Activated CD8-positive, alpha-beta memory T cell treated with anti-CD3 and anti-CD28 coated beads, Interleukin-2, amount 10 ng/mL, durations not matched to agents 7 days and 5 days (primary cell): ENCODE measurements around the gene QSOX1. TPM values are rescaled to one million over a fixed set of nuclear protein-coding genes. Genes with fewer than 3 reads are reported as not detected.

Source experiments
- ATAC-seq: fragments of 150-1000 bp; cut with Tn5 transposase; one replicate; pipeline ENCODE4 v1.10.0; 2021; ENCODE audit warnings: moderate library complexity
- CTCF ChIA-PET: fragments of 350-600 bp; sonication (Branson Sonifier 250); formaldehyde crosslinking; loops from one replicate; lab custom pipeline; 2021; ENCODE audit warnings: antibody characterized with exemption; lab: Charles Lee
- DNase-seq: peaks from one replicate; pipeline ENCODE4 v3.0.0-alpha.2; 2020
- H3K27ac Mint-ChIP-seq: one replicate; pipeline ENCODE4 v1.8.0; 2021; ENCODE audit warnings: mild to moderate bottlenecking, mixed read lengths
- H3K27me3 Mint-ChIP-seq: one replicate; pipeline ENCODE4 v1.8.0; 2021; ENCODE audit warnings: mixed read lengths
- H3K36me3 Mint-ChIP-seq: one replicate; pipeline ENCODE4 v1.8.0; 2021; ENCODE audit warnings: mild to moderate bottlenecking, mixed read lengths
- H3K4me1 Mint-ChIP-seq: one replicate; pipeline ENCODE4 v1.8.0; 2021; ENCODE audit warnings: mixed read lengths
- H3K4me3 Mint-ChIP-seq: one replicate; pipeline ENCODE4 v1.8.0; 2021; ENCODE audit warnings: mild to moderate bottlenecking, moderate library complexity, mixed read lengths
- H3K9me3 Mint-ChIP-seq: one replicate; pipeline ENCODE4 v1.8.0; 2022; ENCODE audit warnings: low read depth, mixed read lengths
- total RNA-seq, 2 experiments: library from RNA; stranded (reverse); gene quantifications; one replicate each; pipeline ENCODE4 v1.2.3, GENCODE V29; 2021

Gene QSOX1
- total RNA-seq, 2 experiments from 2014 or later = 25.4 to 35.5 TPM

- DNase-seq (peak; percentile 54), ATAC-seq (peak; percentile 25)
- Mint-ChIP-seq H3K27ac (peak overlapping the region; percentile 83), H3K4me3 (peak overlapping the region; percentile 90), H3K27me3 (no peaks in the 10 kb centered on the region), H3K9me3 (no peaks in the 10 kb centered on the region), H3K4me1 (peaks cover 24% of the 10 kb centered on the region), H3K36me3 (no peaks in the 10 kb centered on the region)
- CTCF ChIA-PET = interaction anchor here (0.6 to 1.4 kb wide), 3 partner anchors 13 to 24 kb away, joined by 3 to 6 read pairs (median 3); no protein-coding TSS in a partner anchor
Observed at GRCh38 chr1:180155182-180155682, 563 bp downstream of the QSOX1 start.

GRCh38 chr1:180156201-180156600 is 1.5 kb downstream of the QSOX1 start:
- Mint-ChIP-seq H3K4me3 (peak overlapping the region; percentile 27), H3K4me1 (peaks cover 24% of the 10 kb centered on the region), H3K9me3 (no peaks in the 10 kb centered on the region), H3K27ac (no peak overlapping the region), H3K27me3 (no peaks in the 10 kb centered on the region), H3K36me3 (no peaks in the 10 kb centered on the region)
- CTCF ChIA-PET = interaction anchor here (1.9 kb wide), 1 partner anchor 31 kb away, joined by 5 read pairs; no protein-coding TSS in a partner anchor
- DNase-seq (peak; percentile 35), ATAC-seq (no peak)

- H3K4me3 Mint-ChIP-seq = no peak overlapping the region
- H3K27ac Mint-ChIP-seq = no peak overlapping the region
- ATAC-seq (no peak), DNase-seq (no peak)
- H3K4me1 Mint-ChIP-seq = peaks cover 24% of the 10 kb centered on the region
- CTCF ChIA-PET = interaction anchor here (1.2 to 1.9 kb wide), 2 partner anchors 22 to 31 kb away, joined by 3 to 5 read pairs; no protein-coding TSS in a partner anchor
- H3K27me3 Mint-ChIP-seq = no peaks in the 10 kb centered on the region
- H3K36me3 Mint-ChIP-seq = no peaks in the 10 kb centered on the region
- no peaks in the 10 kb centered on the region for H3K9me3 Mint-ChIP-seq
Observed at GRCh38 chr1:180156631-180157091, 2.0 kb downstream of the QSOX1 start.

GRCh38 chr1:180157108-180157507 is 2.4 kb downstream of the QSOX1 start:
- CTCF ChIA-PET = interaction anchor here (1.1 to 1.9 kb wide), 4 partner anchors 22 to 342 kb away, joined by 3 to 5 read pairs (median 4); no protein-coding TSS in a partner anchor
- Mint-ChIP-seq H3K36me3 (no peaks in the 10 kb centered on the region), H3K4me1 (peaks cover 24% of the 10 kb centered on the region), H3K9me3 (no peaks in the 10 kb centered on the region), H3K27ac (no peak overlapping the region), H3K4me3 (no peak overlapping the region), H3K27me3 (no peaks in the 10 kb centered on the region)
- no peak for ATAC-seq
- DNase-seq = no peak

GRCh38 chr1:180157576-180158057 is 2.9 kb downstream of the QSOX1 start:
- Mint-ChIP-seq H3K9me3 (no peaks in the 10 kb centered on the region), H3K27me3 (no peaks in the 10 kb centered on the region), H3K36me3 (no peaks in the 10 kb centered on the region), H3K4me1 (peaks cover 22% of the 10 kb centered on the region), H3K27ac (no peak overlapping the region), H3K4me3 (no peak overlapping the region)
- DNase-seq = peak; percentile 12
- no peak for ATAC-seq
- CTCF ChIA-PET = interaction anchor here (1.1 to 1.9 kb wide), 4 partner anchors 21 to 343 kb away, joined by 3 to 5 read pairs (median 4); no protein-coding TSS in a partner anchor

- ATAC-seq = no peak
- H3K4me1 Mint-ChIP-seq = peaks cover 17% of the 10 kb centered on the region
- H3K9me3 Mint-ChIP-seq = no peaks in the 10 kb centered on the region
- H3K27ac Mint-ChIP-seq = no peak overlapping the region
- H3K36me3 Mint-ChIP-seq = no peaks in the 10 kb centered on the region
- CTCF ChIA-PET = interaction anchor here (1.1 to 1.9 kb wide), 4 partner anchors 10 to 344 kb away, joined by 3 to 5 read pairs (median 4); no protein-coding TSS in a partner anchor
- H3K4me3 Mint-ChIP-seq = no peak overlapping the region
- peak; percentile 35 for DNase-seq
- H3K27me3 Mint-ChIP-seq = no peaks in the 10 kb centered on the region
Observed at GRCh38 chr1:180158149-180159147, 3.8 kb downstream of the QSOX1 start.

GRCh38 chr1:180160357-180160756 is 5.7 kb downstream of the QSOX1 start:
- ATAC-seq (no peak), DNase-seq (no peak)
- Mint-ChIP-seq H3K27me3 (no peaks in the 10 kb centered on the region), H3K27ac (no peak overlapping the region), H3K9me3 (no peaks in the 10 kb centered on the region), H3K4me1 (peaks cover 12% of the 10 kb centered on the region), H3K4me3 (no peak overlapping the region), H3K36me3 (no peaks in the 10 kb centered on the region)
- CTCF ChIA-PET = interaction anchor here (0.8 to 1.1 kb wide), 2 partner anchors 19 to 351 kb away, joined by 3 read pairs; no protein-coding TSS in a partner anchor

GRCh38 chr1:180163041-180163440 is 8.4 kb downstream of the QSOX1 start:
- H3K27me3 Mint-ChIP-seq = no peaks in the 10 kb centered on the region
- no peak overlapping the region for H3K4me3 Mint-ChIP-seq
- H3K36me3 Mint-ChIP-seq = no peaks in the 10 kb centered on the region
- H3K4me1 Mint-ChIP-seq = peaks cover 1% of the 10 kb centered on the region
- CTCF ChIA-PET = interaction anchor here (0.9 kb wide), 1 partner anchor 16 kb away, joined by 5 read pairs; no protein-coding TSS in a partner anchor
- H3K9me3 Mint-ChIP-seq = no peaks in the 10 kb centered on the region
- no peak for DNase-seq
- no peak overlapping the region for H3K27ac Mint-ChIP-seq
- ATAC-seq = no peak

GRCh38 chr1:180165096-180165495 is 10.4 kb downstream of the QSOX1 start:
- Mint-ChIP-seq H3K4me1 (peaks cover 1% of the 10 kb centered on the region), H3K36me3 (no peaks in the 10 kb centered on the region), H3K9me3 (no peaks in the 10 kb centered on the region), H3K27ac (no peak overlapping the region), H3K4me3 (no peak overlapping the region), H3K27me3 (no peaks in the 10 kb centered on the region)
- CTCF ChIA-PET = interaction anchor here (0.7 to 8.0 kb wide), 4 partner anchors 14 to 355 kb away, joined by 3 to 67 read pairs (median 4); no protein-coding TSS in a partner anchor
- ATAC-seq (no peak), DNase-seq (no peak)

GRCh38 chr1:180165509-180166435 is 11.1 kb downstream of the QSOX1 start:
- CTCF ChIA-PET = interaction anchor here (0.6 to 8.0 kb wide), 4 partner anchors 13 to 460 kb away, joined by 3 to 67 read pairs (median 4); no protein-coding TSS in a partner anchor
- Mint-ChIP-seq H3K27ac (no peak overlapping the region), H3K9me3 (no peaks in the 10 kb centered on the region), H3K27me3 (no peaks in the 10 kb centered on the region), H3K4me3 (no peak overlapping the region), H3K36me3 (no peaks in the 10 kb centered on the region), H3K4me1 (peaks cover 1% of the 10 kb centered on the region)
- DNase-seq (no peak), ATAC-seq (no peak)

GRCh38 chr1:180166436-180166800 is 11.7 kb downstream of the QSOX1 start:
- peaks cover 1% of the 10 kb centered on the region for H3K4me1 Mint-ChIP-seq
- CTCF ChIA-PET = interaction anchor here (0.7 to 8.0 kb wide), 3 partner anchors 13 to 460 kb away, joined by 3 to 67 read pairs (median 3); no protein-coding TSS in a partner anchor
- no peaks in the 10 kb centered on the region for H3K9me3 Mint-ChIP-seq
- no peaks in the 10 kb centered on the region for H3K27me3 Mint-ChIP-seq
- H3K36me3 Mint-ChIP-seq = no peaks in the 10 kb centered on the region
- ATAC-seq (no peak), DNase-seq (no peak)
- H3K4me3 Mint-ChIP-seq = no peak overlapping the region
- H3K27ac Mint-ChIP-seq = no peak overlapping the region
